HEK293T (cell line): ENCODE results near the gene FXYD6.

ENCODE experiments used
- ARNT ChIP-seq: fragments of 450-650 bp; IDR thresholded peaks from 2 replicates; pipeline ENCODE4 v1.6.1; 2017; ENCODE audit warnings: mild to moderate bottlenecking
- BHLHE40 ChIP-seq: fragments of 450-650 bp; IDR thresholded peaks from 2 replicates; pipeline ENCODE4 v1.6.1; 2016; ENCODE audit warnings: mild to moderate bottlenecking, moderate library complexity, borderline replicate concordance
- CTBP1 ChIP-seq: fragments of 450-650 bp; IDR thresholded peaks from 2 replicates; pipeline ENCODE4 v1.6.1; 2016; ENCODE audit warnings: borderline replicate concordance
- ELF4 ChIP-seq: fragments of 450-650 bp; IDR thresholded peaks from 2 replicates; pipeline ENCODE4 v1.6.1; 2017; ENCODE audit warnings: antibody characterized with exemption
- FOXA1 ChIP-seq: fragments of 450-650 bp; IDR thresholded peaks from 2 replicates; pipeline ENCODE4 v1.6.1; 2016; ENCODE audit warnings: mild to moderate bottlenecking
- FOXM1 ChIP-seq: fragments of 450-650 bp; IDR thresholded peaks from 2 replicates; pipeline ENCODE4 v1.6.1; 2017; ENCODE audit warnings: mild to moderate bottlenecking, borderline replicate concordance
- L3MBTL2 ChIP-seq: fragments of 450-650 bp; conservative IDR thresholded peaks from 2 replicates; pipeline ENCODE4 v1.6.1; 2016; ENCODE audit warnings: mild to moderate bottlenecking
- NFRKB ChIP-seq: fragments of 450-650 bp; IDR thresholded peaks from 2 replicates; pipeline ENCODE4 v1.6.1; 2016; ENCODE audit warnings: mild to moderate bottlenecking, moderate library complexity
- SUZ12 ChIP-seq: fragments of 450-650 bp; IDR thresholded peaks from 2 replicates; pipeline ENCODE4 v1.6.1; 2016; ENCODE audit warnings: mild to moderate bottlenecking
- TARDBP ChIP-seq: fragments of 450-650 bp; IDR thresholded peaks from 2 replicates; pipeline ENCODE4 v1.6.1; 2016
- TF ChIP-seq, protein P1 (sequence below): fragments of 450-650 bp; IDR thresholded peaks from 2 replicates; pipeline ENCODE4 v1.6.1; 2016

DNA sequence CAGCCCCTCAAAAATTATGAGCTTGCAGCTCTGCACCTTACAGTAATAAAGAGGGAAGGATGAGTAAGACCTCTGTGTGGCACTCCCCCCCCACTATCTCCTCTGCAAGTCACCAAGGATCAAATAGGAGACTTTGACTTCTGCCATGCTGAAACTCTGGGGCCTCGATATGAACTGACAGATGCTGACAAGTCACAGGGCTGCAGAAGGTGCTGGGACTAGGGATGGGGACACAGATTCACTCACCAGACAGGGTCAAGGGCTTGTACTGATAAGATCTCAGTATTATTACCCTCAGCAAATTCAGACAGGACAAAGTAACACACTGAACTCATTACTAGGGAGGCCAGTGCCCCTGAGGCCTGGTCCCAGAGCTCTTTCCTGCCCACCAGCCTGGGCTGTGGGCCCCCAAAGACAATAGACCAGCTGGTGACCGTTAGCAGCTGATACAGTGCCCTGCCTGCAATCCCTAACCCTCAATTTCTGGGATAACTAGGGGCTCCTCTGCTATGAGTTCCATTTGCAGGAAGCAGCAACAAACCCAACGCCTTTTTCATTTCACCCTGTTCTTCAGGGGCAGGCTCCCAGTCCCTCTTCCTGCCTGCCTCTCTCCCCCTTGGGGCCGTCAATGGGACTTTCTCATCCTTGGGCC lies 32.6 kb upstream of the FXYD6 start:
- TF ChIP-seq TARDBP (no peak), ARNT (no peak), FOXM1 (no peak), BHLHE40 (no peak), ELF4 (no peak), CTBP1 (no peak), L3MBTL2 (no peak), NFRKB (no peak), SUZ12 (no peak), FOXA1 (no peak)
- TF ChIP-seq, protein P1, sequence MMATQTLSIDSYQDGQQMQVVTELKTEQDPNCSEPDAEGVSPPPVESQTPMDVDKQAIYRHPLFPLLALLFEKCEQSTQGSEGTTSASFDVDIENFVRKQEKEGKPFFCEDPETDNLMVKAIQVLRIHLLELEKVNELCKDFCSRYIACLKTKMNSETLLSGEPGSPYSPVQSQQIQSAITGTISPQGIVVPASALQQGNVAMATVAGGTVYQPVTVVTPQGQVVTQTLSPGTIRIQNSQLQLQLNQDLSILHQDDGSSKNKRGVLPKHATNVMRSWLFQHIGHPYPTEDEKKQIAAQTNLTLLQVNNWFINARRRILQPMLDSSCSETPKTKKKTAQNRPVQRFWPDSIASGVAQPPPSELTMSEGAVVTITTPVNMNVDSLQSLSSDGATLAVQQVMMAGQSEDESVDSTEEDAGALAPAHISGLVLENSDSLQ: no peak
